Activated T-cell treated with anti-CD3 and anti-CD28 coated beads, Interleukin-2, amount 50 U/mL, for 4 hours (primary cell): ENCODE results near the gene LSAMP. TPM values are rescaled to one million over a fixed set of nuclear protein-coding genes. Genes with fewer than 3 reads are reported as not detected.

Experiments
- ATAC-seq, 2 donors: fragments of 200-7000 bp; cut with Tn5 transposase; one replicate each; pipeline ENCODE4 v1.10.0; 2021
- DNase-seq: peaks from one replicate; pipeline ENCODE4 v3.0.0-alpha.2; 2020
- H3K27me3 Mint-ChIP-seq: one replicate; pipeline ENCODE4 v1.8.0; 2021; ENCODE audit warnings: low read depth, mixed read lengths
- H3K36me3 Mint-ChIP-seq: one replicate; pipeline ENCODE4 v1.8.0; 2022; ENCODE audit warnings: mixed read lengths; ENCODE audit not compliant: insufficient read depth
- H3K4me1 Mint-ChIP-seq: one replicate; pipeline ENCODE4 v1.8.0; 2021; ENCODE audit warnings: low read depth, mixed read lengths
- H3K4me3 Mint-ChIP-seq: one replicate; pipeline ENCODE4 v1.8.0; 2021; ENCODE audit warnings: mild to moderate bottlenecking, moderate library complexity, mixed read lengths
- H3K9me3 Mint-ChIP-seq: one replicate; pipeline ENCODE4 v1.8.0; 2021; ENCODE audit warnings: mixed read lengths
- total RNA-seq, 3 donors: library from RNA; stranded (reverse); gene quantifications; one replicate each; pipeline ENCODE4 v1.2.1, GENCODE V29; 2021

Gene LSAMP
- total RNA-seq, 3 donors from 2014 or later: not detected

DNA sequence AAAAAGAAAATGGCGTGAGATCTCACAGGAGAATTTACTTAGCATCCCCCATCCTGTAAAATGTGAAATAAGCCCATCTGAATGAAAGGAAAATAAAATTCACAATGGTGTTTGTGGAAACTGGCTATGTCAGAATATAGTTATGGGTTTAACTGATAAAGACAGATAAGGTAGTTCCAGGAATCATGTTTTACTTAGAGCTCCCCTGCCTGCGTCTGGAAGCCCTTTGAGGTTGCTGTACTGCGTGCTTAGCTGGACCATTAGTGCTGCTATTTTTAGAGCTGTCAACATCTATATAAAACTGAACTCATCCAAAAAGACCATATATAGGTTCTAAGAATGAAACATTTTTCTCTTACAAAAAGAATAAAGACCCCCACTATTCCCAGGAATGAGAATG lies 130.8 kb downstream of the LSAMP start:
- no peaks in the 10 kb centered on the region for H3K36me3 Mint-ChIP-seq
- H3K4me3 Mint-ChIP-seq: no peak overlapping the region
- peaks cover 4% of the 10 kb centered on the region for H3K9me3 Mint-ChIP-seq
- no peaks in the 10 kb centered on the region for H3K4me1 Mint-ChIP-seq
- no peak for ATAC-seq
- no peak for DNase-seq
- H3K27me3 Mint-ChIP-seq: no peaks in the 10 kb centered on the region

DNA sequence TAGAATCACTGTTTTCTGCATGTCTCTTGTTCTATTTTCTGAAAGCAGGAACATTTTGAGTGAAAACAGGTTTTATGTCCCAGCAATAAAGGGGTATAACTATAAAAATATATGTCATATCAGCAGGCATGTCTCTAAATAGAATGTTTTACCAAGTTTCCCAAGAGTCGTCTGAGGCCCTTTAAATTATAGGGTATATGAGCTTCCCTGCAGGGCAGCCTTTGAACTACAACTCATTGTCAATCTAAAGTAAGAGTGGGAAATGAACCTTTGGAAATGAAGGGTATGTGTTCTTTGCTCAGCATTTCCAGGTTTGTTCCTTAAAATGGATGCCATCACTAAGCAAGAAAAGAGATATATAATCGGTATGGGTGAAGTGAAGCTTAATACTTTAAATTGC lies 138.6 kb downstream of the LSAMP start:
- DNase-seq (no peak), ATAC-seq (no peak)
- H3K4me1 Mint-ChIP-seq: no peaks in the 10 kb centered on the region
- no peak overlapping the region for H3K4me3 Mint-ChIP-seq
- H3K9me3 Mint-ChIP-seq: no peaks in the 10 kb centered on the region
- no peaks in the 10 kb centered on the region for H3K27me3 Mint-ChIP-seq
- H3K36me3 Mint-ChIP-seq: no peaks in the 10 kb centered on the region

DNA sequence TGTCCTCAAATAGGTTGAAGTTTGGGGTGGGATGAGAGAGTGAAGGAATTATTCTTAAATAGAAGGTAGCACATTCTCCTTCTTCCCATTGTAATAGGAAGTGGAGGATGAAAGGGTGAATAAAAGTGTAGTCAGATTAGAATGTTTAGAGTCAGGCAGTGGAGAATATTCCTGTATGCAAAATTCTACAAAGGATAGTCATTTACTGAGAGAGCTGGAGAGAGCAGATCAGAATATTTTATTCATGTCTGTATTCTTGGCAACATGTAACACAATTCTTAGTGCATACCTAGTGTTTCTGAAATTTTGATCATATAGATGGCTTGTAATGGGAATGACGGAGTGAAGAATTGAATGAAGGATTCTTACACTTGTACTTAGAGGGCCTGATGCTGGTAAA lies 139.1 kb downstream of the LSAMP start:
- Mint-ChIP-seq H3K4me3 (no peak overlapping the region), H3K4me1 (no peaks in the 10 kb centered on the region), H3K36me3 (no peaks in the 10 kb centered on the region), H3K27me3 (no peaks in the 10 kb centered on the region), H3K9me3 (no peaks in the 10 kb centered on the region)
- ATAC-seq: no peak
- DNase-seq: no peak

DNA sequence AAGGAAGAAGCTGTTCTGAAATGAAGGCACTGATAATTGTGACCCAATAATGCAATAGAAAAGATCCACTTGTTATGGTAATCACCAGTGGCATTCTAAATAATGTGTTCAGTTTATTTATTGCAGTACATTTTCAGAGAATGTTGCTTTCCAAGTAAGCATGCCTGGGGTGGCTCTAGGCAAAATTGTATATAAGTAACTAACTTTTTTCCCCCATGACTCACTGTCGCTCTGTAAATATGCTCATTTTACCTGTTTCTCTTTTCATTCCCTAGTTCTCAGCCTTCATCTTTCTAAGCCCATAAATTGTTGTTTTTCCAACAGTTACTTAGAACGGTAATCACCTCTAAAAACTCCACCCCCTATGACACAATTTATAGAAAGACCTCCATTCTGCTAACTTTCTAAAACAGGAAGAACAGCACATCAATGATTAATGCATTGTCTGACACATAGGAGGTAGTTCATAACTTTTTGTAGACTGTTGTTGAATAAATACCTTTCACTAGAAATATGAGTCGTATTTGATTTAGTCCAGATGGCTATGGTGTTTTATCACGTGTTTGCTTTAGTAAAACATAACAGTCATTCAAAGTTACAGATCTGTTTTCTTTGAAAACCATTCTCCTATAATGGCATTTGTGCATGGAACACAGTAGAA lies 143.1 kb downstream of the LSAMP start:
- no peaks in the 10 kb centered on the region for H3K27me3 Mint-ChIP-seq
- H3K4me3 Mint-ChIP-seq: no peak overlapping the region
- no peaks in the 10 kb centered on the region for H3K36me3 Mint-ChIP-seq
- H3K9me3 Mint-ChIP-seq: no peaks in the 10 kb centered on the region
- H3K4me1 Mint-ChIP-seq: no peaks in the 10 kb centered on the region
- DNase-seq: no peak
- no peak for ATAC-seq

DNA sequence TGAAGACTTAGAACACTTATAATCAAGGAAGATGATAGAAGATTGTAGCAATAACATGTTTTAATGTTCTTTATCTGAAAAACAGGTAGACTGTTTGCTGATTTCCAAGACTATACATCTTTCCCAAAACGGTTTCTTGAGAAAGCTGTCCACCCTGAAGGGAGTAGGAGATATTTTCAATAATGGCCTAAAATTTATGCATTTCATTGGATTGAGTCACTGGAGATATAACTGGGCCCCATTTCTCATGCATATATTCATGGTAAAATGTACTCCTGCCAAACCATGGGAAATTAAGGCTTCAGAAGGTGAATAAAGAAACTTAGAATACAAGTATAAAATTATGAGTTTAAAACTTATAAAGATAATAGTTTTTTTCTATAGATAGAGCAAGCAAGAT lies 143.9 kb downstream of the LSAMP start:
- DNase-seq: no peak
- no peak overlapping the region for H3K4me3 Mint-ChIP-seq
- no peaks in the 10 kb centered on the region for H3K4me1 Mint-ChIP-seq
- no peaks in the 10 kb centered on the region for H3K9me3 Mint-ChIP-seq
- ATAC-seq: no peak
- no peaks in the 10 kb centered on the region for H3K36me3 Mint-ChIP-seq
- no peaks in the 10 kb centered on the region for H3K27me3 Mint-ChIP-seq

DNA sequence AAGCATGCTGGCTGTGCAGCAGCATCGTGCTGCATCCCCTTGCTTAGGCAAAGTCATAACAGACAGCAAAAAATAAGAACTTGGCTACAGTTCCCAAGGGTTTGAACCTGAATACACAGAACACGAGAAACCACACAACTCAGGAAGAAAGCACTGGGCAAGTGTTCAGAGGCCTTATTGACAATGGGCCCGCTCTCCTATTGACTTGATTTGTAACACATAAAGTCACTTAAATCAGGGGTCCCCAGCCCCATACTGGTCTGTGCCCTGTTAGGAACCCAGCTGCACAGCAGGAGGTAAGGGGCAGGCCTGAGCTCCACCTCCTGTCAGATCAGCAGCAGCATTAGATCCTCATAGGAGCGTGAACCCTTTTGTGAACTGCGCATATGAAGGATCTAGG lies 145.1 kb downstream of the LSAMP start:
- Mint-ChIP-seq H3K27me3 (no peaks in the 10 kb centered on the region), H3K4me3 (no peak overlapping the region), H3K9me3 (no peaks in the 10 kb centered on the region), H3K4me1 (no peaks in the 10 kb centered on the region), H3K36me3 (no peaks in the 10 kb centered on the region)
- ATAC-seq (no peak), DNase-seq (no peak)

DNA sequence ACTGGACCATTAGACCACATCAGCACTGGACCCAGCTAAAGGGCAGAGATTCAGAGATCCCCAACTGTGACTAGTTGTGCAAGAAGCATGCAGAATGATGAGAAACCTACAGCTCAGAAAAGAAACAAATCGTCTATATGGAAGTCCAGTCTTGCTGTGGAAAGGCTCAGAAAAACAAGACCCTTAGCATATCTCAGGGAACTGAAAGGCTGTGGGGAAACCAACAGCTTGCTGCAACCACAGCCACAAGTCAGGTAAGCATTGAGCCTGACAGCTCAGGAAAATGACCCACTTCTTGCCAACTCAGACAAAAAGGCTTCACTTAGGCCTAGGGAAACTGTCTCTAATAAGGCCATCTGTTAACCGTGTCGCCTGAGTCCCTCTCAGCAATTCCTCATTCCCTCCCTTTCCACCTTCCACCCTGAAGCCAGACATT lies 145.6 kb downstream of the LSAMP start:
- Mint-ChIP-seq H3K27me3 (no peaks in the 10 kb centered on the region), H3K4me3 (no peak overlapping the region), H3K4me1 (no peaks in the 10 kb centered on the region), H3K9me3 (no peaks in the 10 kb centered on the region), H3K36me3 (no peaks in the 10 kb centered on the region)
- ATAC-seq (no peak), DNase-seq (no peak)

DNA sequence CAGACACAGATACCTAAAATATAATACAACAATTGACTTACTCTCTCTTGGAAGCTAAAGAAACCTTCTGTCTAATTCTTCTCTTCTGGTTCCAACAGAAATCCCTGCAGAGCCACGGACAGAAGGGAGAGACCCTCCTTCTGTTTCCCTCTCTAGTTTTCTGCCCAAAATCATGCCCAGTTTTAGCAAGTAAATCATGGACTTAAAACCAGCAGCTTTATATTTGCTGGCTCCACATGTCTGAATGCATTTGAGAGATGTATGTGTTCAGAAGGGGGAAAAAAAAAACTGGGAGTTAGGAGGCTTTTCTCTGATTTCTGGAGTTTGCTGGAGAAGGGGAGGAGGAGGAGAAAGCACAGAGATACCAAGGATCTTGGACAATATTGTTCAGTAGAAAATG lies 147.1 kb downstream of the LSAMP start:
- no peaks in the 10 kb centered on the region for H3K9me3 Mint-ChIP-seq
- H3K4me1 Mint-ChIP-seq: no peaks in the 10 kb centered on the region
- no peak for ATAC-seq
- H3K4me3 Mint-ChIP-seq: no peak overlapping the region
- no peak for DNase-seq
- no peaks in the 10 kb centered on the region for H3K27me3 Mint-ChIP-seq
- no peaks in the 10 kb centered on the region for H3K36me3 Mint-ChIP-seq

DNA sequence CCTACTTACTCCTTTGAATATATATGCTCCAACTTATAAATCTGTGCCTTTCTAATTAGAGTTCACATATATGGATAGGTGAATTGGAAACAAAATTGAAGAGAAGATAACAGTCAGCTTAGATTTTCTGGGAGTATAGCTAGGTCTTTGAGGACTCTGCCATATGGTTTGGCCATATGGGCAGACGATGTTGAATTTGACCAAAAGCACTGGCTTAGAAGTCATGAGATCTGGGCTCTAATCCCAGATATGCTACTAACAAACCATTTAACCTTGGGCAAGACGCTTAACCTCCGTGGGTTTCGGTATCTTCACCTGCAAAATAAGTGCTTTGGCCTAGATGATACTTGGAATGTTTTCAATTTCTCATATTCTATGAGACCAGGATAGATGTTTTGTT lies 154.1 kb downstream of the LSAMP start:
- H3K27me3 Mint-ChIP-seq: no peaks in the 10 kb centered on the region

DNA sequence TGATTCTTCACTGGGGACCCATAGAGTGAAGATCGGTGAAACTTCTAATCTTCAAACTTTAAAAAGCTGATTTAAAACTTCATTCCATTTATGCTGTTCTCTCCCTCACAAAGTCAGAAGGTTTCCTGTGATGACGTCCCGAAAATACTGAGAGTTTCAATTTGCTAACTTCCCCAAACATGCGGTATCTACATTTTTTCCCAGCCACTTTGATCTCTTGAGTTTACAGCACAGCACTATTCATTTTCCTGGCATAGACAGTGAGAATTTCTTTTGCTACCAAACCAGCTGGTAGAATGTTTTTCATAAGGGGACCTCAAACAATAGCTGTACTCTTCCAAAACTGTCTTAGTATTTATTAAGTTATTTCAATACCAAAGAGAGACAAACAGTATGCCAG lies 156.8 kb downstream of the LSAMP start:
- Mint-ChIP-seq H3K36me3 (no peaks in the 10 kb centered on the region), H3K27me3 (no peaks in the 10 kb centered on the region), H3K4me3 (no peak overlapping the region), H3K4me1 (no peaks in the 10 kb centered on the region), H3K9me3 (no peaks in the 10 kb centered on the region)
- ATAC-seq (no peak), DNase-seq (no peak)

More for the DNA sequence above, 154.1 kb downstream of the LSAMP start:
- no peaks in the 10 kb centered on the region for H3K36me3 Mint-ChIP-seq
- DNase-seq (no peak), ATAC-seq (no peak)
- no peaks in the 10 kb centered on the region for H3K9me3 Mint-ChIP-seq
- no peak overlapping the region for H3K4me3 Mint-ChIP-seq
- no peaks in the 10 kb centered on the region for H3K4me1 Mint-ChIP-seq

DNA sequence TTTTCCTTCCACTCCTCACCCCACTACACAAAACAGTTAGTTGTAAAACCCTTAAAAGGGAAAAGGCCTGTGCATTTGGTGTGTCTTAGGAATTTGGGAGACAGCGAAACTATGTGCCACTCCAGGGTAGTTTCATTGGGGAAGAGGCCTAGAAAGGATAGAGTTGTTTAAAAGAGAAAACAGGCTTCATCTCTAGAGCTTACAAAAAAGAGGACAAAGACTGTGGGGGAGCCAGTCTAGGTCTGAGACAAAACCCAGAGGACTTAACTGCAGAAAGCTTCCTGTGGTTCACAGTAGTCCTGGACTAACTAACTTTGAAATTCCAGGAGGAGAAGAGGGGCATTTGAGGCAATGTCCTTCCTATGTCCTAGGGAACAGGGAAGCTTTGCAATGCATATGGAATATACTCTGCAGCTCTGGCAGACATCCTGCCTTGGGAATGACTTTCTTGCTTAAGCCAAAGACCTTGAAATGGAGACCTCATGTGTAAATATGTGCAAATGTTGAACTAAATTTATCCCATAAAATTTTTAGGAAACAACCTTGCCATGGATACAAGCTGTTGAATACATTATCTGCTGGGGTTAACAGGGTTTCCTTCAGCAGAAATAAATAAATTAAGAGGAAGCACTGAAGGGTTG lies 159.4 kb downstream of the LSAMP start:
- H3K36me3 Mint-ChIP-seq: no peaks in the 10 kb centered on the region
- no peaks in the 10 kb centered on the region for H3K9me3 Mint-ChIP-seq
- no peaks in the 10 kb centered on the region for H3K27me3 Mint-ChIP-seq
- no peak for ATAC-seq
- DNase-seq: no peak
- H3K4me1 Mint-ChIP-seq: no peaks in the 10 kb centered on the region
- no peak overlapping the region for H3K4me3 Mint-ChIP-seq

DNA sequence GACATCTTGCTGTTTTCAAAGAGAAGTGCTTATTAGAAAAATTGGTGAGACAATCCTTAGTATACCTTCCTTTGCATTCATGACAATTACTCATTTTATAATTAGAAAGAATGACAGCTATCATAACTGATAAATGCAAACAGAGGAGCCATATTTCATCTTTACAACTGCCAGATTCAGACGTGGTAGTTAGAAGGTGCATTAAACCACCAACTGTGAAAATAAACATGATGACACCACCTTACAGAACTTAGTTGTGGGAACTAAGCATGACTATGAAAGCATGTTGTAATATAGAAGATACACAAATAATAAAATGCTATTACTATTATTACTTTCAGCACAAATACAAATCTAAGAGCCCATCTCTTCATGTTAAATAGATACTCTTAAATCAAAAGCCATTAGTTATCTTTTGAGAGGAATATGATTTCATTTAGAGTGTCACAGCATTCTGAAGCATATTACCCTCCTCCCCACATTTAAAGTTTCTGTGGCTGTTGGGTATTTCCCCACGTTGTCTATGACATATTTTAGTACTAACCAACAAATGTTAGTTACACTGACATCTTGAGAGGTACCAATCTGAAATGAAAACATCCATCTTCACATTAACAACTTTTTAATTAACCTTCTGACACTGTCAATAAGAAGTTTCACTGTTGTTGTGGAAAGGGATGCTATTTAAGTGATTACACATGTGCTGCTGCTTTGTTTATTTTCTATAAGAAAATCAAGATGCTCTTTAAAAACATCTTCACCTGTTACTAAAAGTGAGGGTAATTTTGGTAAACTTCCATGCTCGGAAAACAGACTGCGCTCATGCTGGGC lies 163.8 kb downstream of the LSAMP start:
- Mint-ChIP-seq H3K9me3 (no peaks in the 10 kb centered on the region), H3K27me3 (no peaks in the 10 kb centered on the region), H3K4me3 (no peak overlapping the region), H3K36me3 (no peaks in the 10 kb centered on the region), H3K4me1 (no peaks in the 10 kb centered on the region)
- DNase-seq: no peak
- no peak for ATAC-seq

DNA sequence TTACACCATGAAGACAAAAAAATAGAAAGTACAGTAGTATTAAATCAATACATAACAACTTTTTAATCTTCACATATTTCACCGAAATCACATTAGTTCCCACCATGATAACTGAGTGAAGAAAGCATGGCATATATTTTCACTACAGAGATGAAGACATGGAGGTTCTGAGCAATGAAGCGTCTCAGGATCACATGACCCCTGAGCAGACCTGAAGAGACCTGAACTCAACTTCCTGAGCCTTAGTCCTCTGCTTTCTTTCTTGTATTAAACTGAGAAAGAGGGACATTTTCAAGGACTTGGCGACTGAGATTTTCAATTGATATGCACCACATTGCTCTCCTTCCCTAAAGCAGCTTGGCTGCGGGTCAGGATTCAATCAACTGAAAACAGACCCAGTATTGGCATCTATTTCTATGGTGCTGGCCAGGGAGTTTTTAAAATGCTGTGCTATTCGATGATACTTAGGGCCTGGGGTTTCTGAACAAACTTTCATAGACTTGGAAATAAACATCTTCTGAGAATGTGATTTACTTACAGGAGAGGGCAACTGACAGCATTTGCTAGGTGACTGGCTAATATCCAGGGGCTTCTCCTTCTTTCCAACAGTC lies 165.1 kb downstream of the LSAMP start:
- Mint-ChIP-seq H3K4me1 (no peaks in the 10 kb centered on the region), H3K4me3 (no peak overlapping the region), H3K9me3 (no peaks in the 10 kb centered on the region), H3K36me3 (no peaks in the 10 kb centered on the region), H3K27me3 (no peaks in the 10 kb centered on the region)
- no peak for DNase-seq
- ATAC-seq: no peak

DNA sequence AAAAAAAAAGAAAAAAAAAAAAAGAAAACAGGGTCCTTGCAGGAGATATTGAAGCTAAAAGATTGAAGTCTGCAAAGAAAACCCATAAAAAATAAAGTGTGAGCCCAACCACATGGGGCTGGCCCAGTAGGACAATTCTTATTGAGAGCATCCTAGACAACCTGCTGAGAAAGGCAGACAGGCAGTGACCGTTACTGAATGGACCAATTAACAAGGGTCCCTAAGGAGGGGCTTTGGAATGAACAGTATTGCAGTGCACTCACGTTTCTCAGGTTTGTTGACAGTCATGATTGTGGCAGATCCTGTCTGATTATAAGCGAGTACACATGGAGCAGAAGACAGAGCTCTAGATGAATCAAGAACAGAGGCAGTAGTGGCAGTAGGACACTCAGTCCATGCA lies 168.6 kb downstream of the LSAMP start:
- DNase-seq: no peak
- Mint-ChIP-seq H3K36me3 (no peaks in the 10 kb centered on the region), H3K4me1 (no peaks in the 10 kb centered on the region), H3K4me3 (no peak overlapping the region), H3K9me3 (no peaks in the 10 kb centered on the region), H3K27me3 (no peaks in the 10 kb centered on the region)
- ATAC-seq: no peak
